HEK293 (cell line): ENCODE results near the gene PTPN18.

Experiments used
- CTCF ChIA-PET: fragments of 350-600 bp; formaldehyde crosslinking; extraction: SDS; loops from one replicate; lab custom pipeline; 2021; ENCODE audit warnings: antibody characterized with exemption; lab: Yijun Ruan, JAX
- POLR2A ChIA-PET: fragments of 300-600 bp; formaldehyde crosslinking; extraction: SDS; loops from one replicate; lab custom pipeline; 2020; ENCODE audit warnings: antibody characterized with exemption, inconsistent platforms; lab: Yijun Ruan, JAX
- H3K27ac ChIP-seq: fragments of 200-500 bp; sonication (Bioruptor generic); 2 replicates; pipeline ENCODE4 v1.5.1; 2014; ENCODE audit warnings: low read depth, low read length, control low read depth, inconsistent platforms; ENCODE audit errors: extremely low read depth
- H3K36me3 ChIP-seq, 2 experiments: fragments of 200-500 bp in 1 of 2; sonication (Bioruptor generic) in 1 of 2; 1 replicate in 1 of 2; 2 replicates in 1 of 2; pipeline ENCODE4 v1.5.1; 2014 to 2017; ENCODE audit warnings: inconsistent platforms in 2 of 2, low read length in 2 of 2; ENCODE audit not compliant: control insufficient read depth in 2 of 2, insufficient read depth in 1 of 2
- H3K4me1 ChIP-seq: fragments of 200-500 bp; sonication (Bioruptor generic); 2 replicates; pipeline ENCODE4 v1.5.1; 2014; ENCODE audit warnings: mild to moderate bottlenecking, low read length, inconsistent platforms; ENCODE audit not compliant: control insufficient read depth, insufficient read depth
- H3K4me3 ChIP-seq: 2 replicates; pipeline ENCODE4 v1.5.1; 2011; ENCODE audit warnings: low read depth, mild to moderate bottlenecking, control low read depth, low read length, moderate library complexity
- H3K9me3 ChIP-seq: fragments of 200-500 bp; sonication (Bioruptor generic); 2 replicates; pipeline ENCODE4 v1.5.1; 2014; ENCODE audit warnings: low read depth, low read length, inconsistent platforms; ENCODE audit not compliant: control insufficient read depth, insufficient read depth
- EGR2 ChIP-seq: fragments of 450-650 bp; formaldehyde crosslinking; IDR thresholded peaks from 2 replicates; pipeline ENCODE4 v1.5.1; 2016; ENCODE audit warnings: low read depth, missing biosample characterization, missing genetic modification characterization
- ELK4 ChIP-seq: IDR thresholded peaks from 2 replicates; pipeline ENCODE4 v1.6.1; 2011; ENCODE audit warnings: mild to moderate bottlenecking, low read depth, low read length, borderline replicate concordance
- HOXA7 ChIP-seq: sonication (generic); formaldehyde crosslinking; IDR thresholded peaks from 2 replicates; pipeline ENCODE4 v1.8.1; 2022; ENCODE audit warnings: missing genetic modification reagents, borderline replicate concordance
- KLF9 ChIP-seq: fragments of 450-650 bp; formaldehyde crosslinking; IDR thresholded peaks from 2 replicates; pipeline ENCODE4 v1.5.1; 2016; ENCODE audit warnings: missing biosample characterization, missing genetic modification characterization, low read depth
- PATZ1 ChIP-seq: fragments of 450-650 bp; formaldehyde crosslinking; IDR thresholded peaks from 2 replicates; pipeline ENCODE4 v1.5.1; 2016; ENCODE audit warnings: missing biosample characterization, missing genetic modification characterization
- SCRT1 ChIP-seq: fragments of 450-650 bp; formaldehyde crosslinking; IDR thresholded peaks from 2 replicates; pipeline ENCODE4 v1.5.1; 2016; ENCODE audit warnings: missing biosample characterization, missing genetic modification characterization, borderline replicate concordance
- TCF7L2 ChIP-seq: IDR thresholded peaks from 2 replicates; pipeline ENCODE4 v1.6.1; 2011; ENCODE audit warnings: low read depth, mild to moderate bottlenecking, inconsistent platforms, low read length, moderate library complexity, borderline replicate concordance
- WT1 ChIP-seq: fragments of 450-650 bp; formaldehyde crosslinking; IDR thresholded peaks from 2 replicates; pipeline ENCODE4 v1.5.1; 2016; ENCODE audit warnings: missing biosample characterization, missing genetic modification characterization
- ZBTB10 ChIP-seq: fragments of 450-650 bp; formaldehyde crosslinking; IDR thresholded peaks from 2 replicates; pipeline ENCODE4 v1.5.1; 2016; ENCODE audit warnings: missing biosample characterization, missing genetic modification characterization
- ZFP3 ChIP-seq: fragments of 450-650 bp; formaldehyde crosslinking; IDR thresholded peaks from 2 replicates; pipeline ENCODE4 v1.5.1; 2016; ENCODE audit warnings: low read depth, missing biosample characterization, missing genetic modification characterization
- ZNF148 ChIP-seq: fragments of 450-650 bp; formaldehyde crosslinking; IDR thresholded peaks from 2 replicates; pipeline ENCODE4 v1.5.0; 2017; ENCODE audit warnings: missing biosample characterization, missing genetic modification characterization, borderline replicate concordance
- ZNF175 ChIP-seq: fragments of 450-650 bp; formaldehyde crosslinking; IDR thresholded peaks from 2 replicates; pipeline ENCODE4 v1.5.1; 2016; ENCODE audit warnings: missing biosample characterization, missing genetic modification characterization
- ZNF19 ChIP-seq: fragments of 450-650 bp; formaldehyde crosslinking; IDR thresholded peaks from 2 replicates; pipeline ENCODE4; 2016; ENCODE audit warnings: missing biosample characterization, missing genetic modification characterization, low read depth
- ZNF341 ChIP-seq: fragments of 450-650 bp; formaldehyde crosslinking; IDR thresholded peaks from 2 replicates; pipeline ENCODE4; 2016; ENCODE audit warnings: low read depth, missing biosample characterization, missing genetic modification characterization
- ZNF544 ChIP-seq: fragments of 450-650 bp; formaldehyde crosslinking; IDR thresholded peaks from 2 replicates; pipeline ENCODE4 v1.5.0; 2017; ENCODE audit warnings: missing biosample characterization, missing genetic modification characterization
- ZNF571 ChIP-seq: fragments of 450-650 bp; formaldehyde crosslinking; IDR thresholded peaks from 2 replicates; pipeline ENCODE4 v1.5.0; 2017; ENCODE audit warnings: missing biosample characterization, missing genetic modification characterization
- ZNF600 ChIP-seq: fragments of 450-650 bp; formaldehyde crosslinking; IDR thresholded peaks from 2 replicates; pipeline ENCODE4 v1.5.1; 2016; ENCODE audit warnings: missing biosample characterization, missing genetic modification characterization
- ZNF623 ChIP-seq: fragments of 450-650 bp; formaldehyde crosslinking; IDR thresholded peaks from 2 replicates; pipeline ENCODE4 v1.5.1; 2016; ENCODE audit warnings: missing biosample characterization, missing genetic modification characterization
- ZNF654 ChIP-seq: fragments of 450-650 bp; formaldehyde crosslinking; IDR thresholded peaks from 2 replicates; pipeline ENCODE4 v1.5.1; 2016; ENCODE audit warnings: low read depth, missing biosample characterization, missing genetic modification characterization
- ZSCAN23 ChIP-seq: fragments of 450-650 bp; formaldehyde crosslinking; IDR thresholded peaks from 2 replicates; pipeline ENCODE4 v1.5.1; 2016; ENCODE audit warnings: missing biosample characterization, missing genetic modification characterization

Gene PTPN18

GRCh38 chr2:130381145-130381544 lies 25.3 kb downstream of the PTPN18 start:
- H3K4me3 ChIP-seq = no peak overlapping the region
- H3K9me3 ChIP-seq = no peaks in the 10 kb centered on the region
- H3K36me3 ChIP-seq = no peaks in the 10 kb centered on the region
- ChIA-PET CTCF (no interaction called here), POLR2A (no interaction called here)
- no peaks in the 10 kb centered on the region for H3K4me1 ChIP-seq
- TF ChIP-seq EGR2 = no peak
- TF ChIP-seq ZNF148 (tag by site-specific recombination) = no peak
- TF ChIP-seq PATZ1 = no peak
- TF ChIP-seq ZBTB10 (tag by site-specific recombination) = no peak
- no peak for TF ChIP-seq ZNF571 (tag by site-specific recombination)
- TF ChIP-seq ZNF341 = no peak
- no peak for TF ChIP-seq ZFP3 (tag by site-specific recombination)
- TF ChIP-seq TCF7L2 = no peak
- no peak for TF ChIP-seq ELK4
- no peak for TF ChIP-seq SCRT1
- no peak overlapping the region for H3K27ac ChIP-seq

GRCh38 chr2:130381619-130382018 lies 25.8 kb downstream of the PTPN18 start:
- no peaks in the 10 kb centered on the region for H3K36me3 ChIP-seq
- CTCF ChIA-PET = no interaction called here
- no peak overlapping the region for H3K4me3 ChIP-seq
- H3K9me3 ChIP-seq = no peaks in the 10 kb centered on the region
- H3K27ac ChIP-seq = no peak overlapping the region
- no peaks in the 10 kb centered on the region for H3K4me1 ChIP-seq
- POLR2A ChIA-PET = no interaction called here
- TF ChIP-seq ZNF175 (tag by site-specific recombination) (no peak), ZNF623 (tag by site-specific recombination) (no peak), ZNF600 (tag by site-specific recombination) (no peak), KLF9 (no peak), TCF7L2 (no peak), ZNF19 (tag by site-specific recombination) (no peak), ZSCAN23 (tag by site-specific recombination) (no peak), ZNF544 (no peak), WT1 (no peak), HOXA7 (CRISPR knock-in tag) (no peak), ZNF654 (tag by site-specific recombination) (no peak)
